Measurements from ENCODE around the gene PDHB. TPM values are rescaled to one million over a fixed set of nuclear protein-coding genes. Genes with fewer than 3 reads are reported as not detected.
"Not testable (repeated sequence)": the region's sequence is repeated elsewhere in the genome, so short reads cannot be mapped to it uniquely, and the experiment has no call there.

The PDHB gene
- polyA plus RNA-seq, 4 donors: 97.2 to 128 (median 115) TPM

DNA sequence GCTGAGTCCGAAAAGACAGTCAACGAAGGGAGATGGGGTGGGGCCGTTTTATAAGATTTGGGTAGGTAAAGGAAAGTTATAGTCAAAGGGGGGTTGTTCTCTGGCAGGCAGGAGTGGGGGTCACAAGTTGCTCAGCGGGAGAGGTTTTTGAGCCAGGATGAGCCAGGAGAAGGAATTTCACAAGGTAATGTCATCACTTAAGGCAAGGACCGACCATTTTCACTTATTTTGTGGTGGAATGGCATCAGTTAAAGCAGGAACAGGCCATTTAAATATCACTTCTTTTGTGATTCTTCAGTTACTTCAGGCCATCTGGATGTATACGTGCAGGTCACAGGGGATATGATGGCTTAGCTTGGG is 7.3 kb upstream of the PDHB start:
- not testable (repeated sequence) for DNase-seq (ENCODE audit: low read depth in 4 of 4, low spot score in 2 of 4)

GRCh38 chr3:58437276-58437675 is 3.6 kb upstream of the PDHB start:
- not testable (repeated sequence) for DNase-seq (ENCODE audit: low read depth in 4 of 4, low spot score in 2 of 4)

- DNase-seq (ENCODE audit: low read depth in 4 of 4, low spot score in 2 of 4): no peak
Measured at GRCh38 chr3:58434990-58435389, 1.4 kb upstream of the PDHB start.

DNA sequence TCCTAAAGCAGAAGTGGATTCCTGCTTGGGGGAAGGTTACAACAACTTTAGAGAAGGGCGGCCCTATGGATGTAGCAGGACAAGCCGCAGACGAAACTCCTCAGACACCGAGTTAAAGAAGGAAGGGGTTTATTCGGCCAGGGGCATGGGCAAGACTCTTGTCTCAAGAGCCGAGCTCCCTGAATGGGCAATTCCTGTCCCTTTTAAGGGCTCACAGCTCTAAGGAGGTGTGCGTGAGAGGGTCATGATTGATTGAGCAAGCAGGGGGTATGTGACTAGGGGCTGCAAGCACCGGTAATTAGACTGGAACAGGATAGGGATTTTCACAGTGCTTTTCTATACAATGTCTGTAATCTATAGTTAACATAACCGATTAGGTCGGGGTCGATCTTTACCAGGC is 879 bp upstream of the PDHB start:
- no peak for DNase-seq (ENCODE audit: low read depth in 4 of 4, low spot score in 2 of 4)

GRCh38 chr3:58434168-58434504 is 504 bp upstream of the PDHB start:
- peak in 1 of 4 donors; percentile 27 for DNase-seq (ENCODE audit: low read depth in 4 of 4, low spot score in 2 of 4)

DNA sequence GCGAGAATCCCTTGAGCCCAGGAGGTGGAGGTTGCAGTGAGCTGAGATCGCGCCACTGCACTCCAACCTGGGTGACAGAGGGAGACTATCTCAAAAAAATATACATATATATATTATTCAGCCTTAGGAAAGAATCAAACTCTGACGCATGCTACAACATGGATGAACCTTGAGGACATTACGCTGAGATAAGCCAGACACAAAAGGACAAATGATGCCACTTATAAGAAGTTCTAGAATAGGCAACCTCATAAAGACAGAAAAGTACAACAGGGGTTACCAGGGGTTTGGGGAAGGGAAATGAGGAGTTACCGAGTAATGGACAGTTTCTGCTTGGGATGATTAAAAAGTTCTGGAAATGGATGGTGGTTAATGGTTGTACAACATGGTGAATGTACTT is 727 bp downstream of the PDHB start:
- DNase-seq (ENCODE audit: low read depth in 4 of 4, low spot score in 2 of 4): no peak

DNA sequence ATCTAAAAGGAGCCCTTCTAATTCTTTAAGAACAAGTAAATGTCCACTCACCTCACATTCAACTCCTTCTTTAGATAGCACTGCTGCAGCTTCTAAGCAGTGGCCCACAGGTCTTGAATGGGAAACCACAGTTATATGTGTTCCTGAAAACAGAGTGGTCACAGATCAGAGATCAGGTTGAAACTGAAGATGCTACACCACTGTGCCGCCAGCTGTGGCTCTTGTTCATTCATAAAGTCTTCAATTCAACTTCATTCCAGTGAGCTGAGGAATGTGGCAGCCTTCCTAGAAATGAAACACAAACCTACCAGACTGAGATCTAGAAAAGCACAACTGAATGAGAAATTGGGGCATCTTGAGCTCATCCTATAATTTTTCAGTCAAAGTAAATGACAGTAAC is 4.0 kb downstream of the PDHB start:
- no peak for DNase-seq (ENCODE audit: low read depth in 4 of 4, low spot score in 2 of 4)

DNA sequence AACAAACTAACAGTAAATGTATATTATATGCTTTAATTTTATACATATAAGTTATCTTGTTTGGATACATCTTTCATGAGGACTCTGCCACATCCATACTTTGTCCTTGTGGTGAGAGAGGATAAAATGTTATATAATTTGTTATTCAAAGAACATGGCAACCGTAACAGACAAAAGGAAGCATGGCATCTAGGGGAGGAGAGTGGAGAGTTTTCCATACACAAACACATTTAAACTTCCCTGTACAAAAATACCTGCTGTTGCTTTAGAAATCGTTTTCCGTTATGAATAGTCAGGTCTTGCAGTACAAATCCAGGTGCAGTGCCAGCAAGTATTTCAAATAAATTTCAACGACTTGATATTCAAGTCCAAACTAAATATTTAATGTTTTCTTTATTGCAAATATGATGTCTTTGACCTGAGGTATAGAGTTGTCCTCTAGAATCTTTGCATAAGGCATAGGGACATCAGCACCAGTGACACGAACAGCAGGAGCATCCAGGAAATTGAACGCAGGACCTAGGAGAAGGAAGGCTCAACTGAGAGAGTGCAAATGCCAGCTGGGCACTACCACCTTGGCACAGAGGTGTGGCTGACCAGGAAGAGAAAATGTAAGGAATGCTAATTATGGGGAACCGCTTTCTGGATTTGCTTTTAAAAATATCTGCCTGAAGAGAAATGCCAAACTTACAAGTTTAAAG is 5.8 kb downstream of the PDHB start:
- no peak for DNase-seq (ENCODE audit: low read depth in 4 of 4, low spot score in 2 of 4)

- DNase-seq (ENCODE audit: low read depth in 4 of 4, low spot score in 2 of 4): no peak
Measured at GRCh38 chr3:58425782-58426181, 7.8 kb downstream of the PDHB start.

DNA sequence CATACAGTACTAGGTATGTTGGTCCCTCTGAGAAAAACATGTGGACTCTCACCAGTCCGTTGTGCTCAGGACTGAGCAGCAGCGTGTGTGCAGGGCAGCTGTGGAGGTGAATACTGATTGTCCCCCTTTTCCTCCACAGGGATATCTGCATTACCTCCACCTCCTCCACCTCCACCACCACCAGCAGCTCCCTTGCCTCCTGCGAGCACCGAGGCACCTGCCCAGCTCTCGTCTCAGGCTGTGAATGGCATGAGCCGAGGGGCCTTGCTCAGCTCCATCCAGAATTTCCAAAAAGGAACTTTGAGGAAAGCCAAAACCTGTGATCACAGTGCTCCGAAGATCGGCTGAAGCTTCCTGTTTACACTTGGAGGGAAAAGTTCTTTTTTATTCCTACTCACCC is 9.0 kb downstream of the PDHB start:
- no peak for DNase-seq (ENCODE audit: low read depth in 4 of 4, low spot score in 2 of 4)

- no peak for DNase-seq (ENCODE audit: low read depth in 4 of 4, low spot score in 2 of 4)
Measured at GRCh38 chr3:58422756-58423325, 10.8 kb downstream of the PDHB start.

DNA sequence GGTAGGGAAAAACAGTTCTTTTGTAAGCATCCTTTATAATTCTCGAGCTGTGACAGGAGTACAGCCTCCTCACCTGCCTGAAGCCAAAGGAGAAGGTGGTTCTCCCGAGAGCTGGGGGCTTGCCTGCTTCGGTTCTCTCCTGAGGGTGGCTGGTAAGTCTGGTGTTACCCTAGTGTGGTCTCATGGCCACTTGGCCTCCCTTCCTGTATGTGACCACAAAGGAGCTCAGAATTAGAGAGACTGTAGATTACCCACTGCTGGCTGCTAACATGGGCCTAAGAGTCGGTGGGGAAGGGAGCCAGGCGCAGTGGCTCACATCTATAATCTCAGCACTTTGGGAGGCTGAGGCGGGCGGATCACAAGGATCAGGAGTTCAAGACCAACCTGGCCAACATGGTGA is 12.6 kb downstream of the PDHB start:
- DNase-seq (ENCODE audit: low read depth in 4 of 4, low spot score in 2 of 4): no peak

GRCh38 chr3:58419780-58420507 is 13.7 kb downstream of the PDHB start:
- no peak for DNase-seq (ENCODE audit: low read depth in 4 of 4, low spot score in 2 of 4)

- DNase-seq (ENCODE audit: low read depth in 4 of 4, low spot score in 2 of 4): no peak
Measured at GRCh38 chr3:58418227-58418626, 15.4 kb downstream of the PDHB start.

- DNase-seq (ENCODE audit: low read depth in 4 of 4, low spot score in 2 of 4): no peak
Measured at GRCh38 chr3:58417075-58417474, 16.6 kb downstream of the PDHB start.

DNA sequence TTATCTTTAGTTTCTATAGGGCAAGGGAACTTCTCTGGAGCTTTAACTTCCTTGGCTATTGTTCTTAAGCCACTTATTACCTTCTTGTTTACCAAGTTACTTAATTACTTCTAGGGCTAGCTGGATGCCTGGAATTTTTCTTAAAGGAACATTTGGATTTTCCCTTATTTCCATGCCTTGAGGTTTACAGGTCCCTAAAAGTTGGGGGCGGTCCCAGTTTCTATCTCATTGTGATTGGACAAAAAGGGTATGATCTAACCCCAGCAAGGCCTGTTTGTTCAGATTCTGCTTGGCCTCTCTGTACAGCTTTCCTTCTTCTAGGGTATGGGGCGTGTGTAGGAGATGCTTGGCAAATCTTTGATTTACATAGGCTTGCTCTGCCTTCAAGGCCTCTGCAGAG is 17.4 kb downstream of the PDHB start:
- no peak for DNase-seq (ENCODE audit: low read depth in 4 of 4, low spot score in 2 of 4)

- peak in 1 of 4 donors; percentile 29 for DNase-seq (ENCODE audit: low read depth in 4 of 4, low spot score in 2 of 4)
Measured at GRCh38 chr3:58414538-58415197, 19.0 kb downstream of the PDHB start.

- no peak for DNase-seq (ENCODE audit: low read depth in 4 of 4, low spot score in 2 of 4)
Measured at GRCh38 chr3:58411851-58412830, 21.5 kb downstream of the PDHB start.

DNA sequence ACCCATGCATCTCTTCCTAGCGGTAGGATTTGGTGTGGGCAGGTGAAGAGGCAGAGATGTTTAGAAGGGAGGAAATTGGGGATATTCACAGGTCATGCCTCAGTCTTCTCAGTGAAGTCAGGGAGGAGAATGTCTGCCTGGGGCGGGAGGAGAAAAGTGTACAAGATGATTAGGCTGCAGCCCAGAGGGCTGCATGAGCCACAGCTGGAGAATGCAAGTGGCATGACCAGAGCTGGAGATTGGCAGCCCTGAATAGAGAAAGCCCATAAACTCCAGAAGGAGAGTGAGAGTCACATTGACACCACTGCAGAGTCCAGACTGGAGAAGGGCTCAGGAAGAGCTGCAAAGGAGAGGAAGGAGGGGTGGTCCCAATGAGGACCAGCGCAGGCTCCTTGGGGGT is 22.6 kb downstream of the PDHB start:
- DNase-seq (ENCODE audit: low read depth in 4 of 4, low spot score in 2 of 4): no peak

GRCh38 chr3:58409663-58410062 is 24.0 kb downstream of the PDHB start:
- DNase-seq (ENCODE audit: low read depth in 4 of 4, low spot score in 2 of 4): no peak

Measured in left renal cortex interstitium (tissue), 4 donors.